NB4 (cell line): ENCODE measurements around the gene KRT6C.
"Not testable (repeated sequence)": the region's sequence is repeated elsewhere in the genome, so short reads cannot be mapped to it uniquely, and the experiment has no call there.

Experiments
- DNase-seq: peaks from one replicate; pipeline ENCODE4 v3.0.0; 2010; ENCODE audit warnings: low read depth
- H3K4me3 ChIP-seq: one replicate; pipeline ENCODE4 v1.5.1; 2011; ENCODE audit warnings: mild to moderate bottlenecking, low read depth, low read length, moderate library complexity
- MYC ChIP-seq: IDR thresholded peaks from 2 replicates; pipeline ENCODE4 v1.6.1; 2011; ENCODE audit warnings: low read depth, low read length
- POLR2A ChIP-seq: IDR thresholded peaks from 2 replicates; pipeline ENCODE4 v1.6.1; 2011; ENCODE audit warnings: mild to moderate bottlenecking; ENCODE audit not compliant: insufficient read length; ENCODE audit errors: extremely low read depth
- TF ChIP-seq, protein P1 (sequence below): IDR thresholded peaks from one replicate; pipeline ENCODE4 v1.5.1; 2012; ENCODE audit warnings: low read depth, low read length
- TF ChIP-seq, protein P2 (sequence below): IDR thresholded peaks from 2 replicates; pipeline ENCODE4 v1.6.1; 2011; ENCODE audit warnings: low read depth, low read length

KRT6C gene

DNA sequence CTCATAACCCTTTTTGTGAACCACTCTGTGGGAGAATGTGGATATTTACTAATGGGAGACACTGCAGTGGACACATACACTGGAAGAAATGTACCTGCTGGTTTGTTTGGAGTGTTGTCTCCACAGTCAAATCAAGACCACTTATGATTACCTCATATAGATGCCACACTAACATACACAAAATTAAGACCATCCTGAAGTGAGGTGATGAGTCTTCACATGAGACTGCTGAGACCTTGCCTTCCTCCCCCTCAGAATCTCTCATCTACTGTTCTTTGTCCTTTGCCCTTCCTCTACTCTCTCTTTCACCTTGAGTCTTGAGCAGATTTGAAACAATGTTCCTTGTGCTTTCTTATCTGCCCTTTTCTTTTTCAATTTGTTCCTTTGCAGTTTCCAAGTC lies 15.1 kb upstream of the KRT6C start:
- TF ChIP-seq, protein P1, sequence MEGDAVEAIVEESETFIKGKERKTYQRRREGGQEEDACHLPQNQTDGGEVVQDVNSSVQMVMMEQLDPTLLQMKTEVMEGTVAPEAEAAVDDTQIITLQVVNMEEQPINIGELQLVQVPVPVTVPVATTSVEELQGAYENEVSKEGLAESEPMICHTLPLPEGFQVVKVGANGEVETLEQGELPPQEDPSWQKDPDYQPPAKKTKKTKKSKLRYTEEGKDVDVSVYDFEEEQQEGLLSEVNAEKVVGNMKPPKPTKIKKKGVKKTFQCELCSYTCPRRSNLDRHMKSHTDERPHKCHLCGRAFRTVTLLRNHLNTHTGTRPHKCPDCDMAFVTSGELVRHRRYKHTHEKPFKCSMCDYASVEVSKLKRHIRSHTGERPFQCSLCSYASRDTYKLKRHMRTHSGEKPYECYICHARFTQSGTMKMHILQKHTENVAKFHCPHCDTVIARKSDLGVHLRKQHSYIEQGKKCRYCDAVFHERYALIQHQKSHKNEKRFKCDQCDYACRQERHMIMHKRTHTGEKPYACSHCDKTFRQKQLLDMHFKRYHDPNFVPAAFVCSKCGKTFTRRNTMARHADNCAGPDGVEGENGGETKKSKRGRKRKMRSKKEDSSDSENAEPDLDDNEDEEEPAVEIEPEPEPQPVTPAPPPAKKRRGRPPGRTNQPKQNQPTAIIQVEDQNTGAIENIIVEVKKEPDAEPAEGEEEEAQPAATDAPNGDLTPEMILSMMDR = no peak
- TF ChIP-seq, protein P2, sequence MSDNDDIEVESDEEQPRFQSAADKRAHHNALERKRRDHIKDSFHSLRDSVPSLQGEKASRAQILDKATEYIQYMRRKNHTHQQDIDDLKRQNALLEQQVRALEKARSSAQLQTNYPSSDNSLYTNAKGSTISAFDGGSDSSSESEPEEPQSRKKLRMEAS = no peak
- TF ChIP-seq POLR2A (no peak), MYC (no peak)
- H3K4me3 ChIP-seq = no peak overlapping the region
- no peak for DNase-seq

DNA sequence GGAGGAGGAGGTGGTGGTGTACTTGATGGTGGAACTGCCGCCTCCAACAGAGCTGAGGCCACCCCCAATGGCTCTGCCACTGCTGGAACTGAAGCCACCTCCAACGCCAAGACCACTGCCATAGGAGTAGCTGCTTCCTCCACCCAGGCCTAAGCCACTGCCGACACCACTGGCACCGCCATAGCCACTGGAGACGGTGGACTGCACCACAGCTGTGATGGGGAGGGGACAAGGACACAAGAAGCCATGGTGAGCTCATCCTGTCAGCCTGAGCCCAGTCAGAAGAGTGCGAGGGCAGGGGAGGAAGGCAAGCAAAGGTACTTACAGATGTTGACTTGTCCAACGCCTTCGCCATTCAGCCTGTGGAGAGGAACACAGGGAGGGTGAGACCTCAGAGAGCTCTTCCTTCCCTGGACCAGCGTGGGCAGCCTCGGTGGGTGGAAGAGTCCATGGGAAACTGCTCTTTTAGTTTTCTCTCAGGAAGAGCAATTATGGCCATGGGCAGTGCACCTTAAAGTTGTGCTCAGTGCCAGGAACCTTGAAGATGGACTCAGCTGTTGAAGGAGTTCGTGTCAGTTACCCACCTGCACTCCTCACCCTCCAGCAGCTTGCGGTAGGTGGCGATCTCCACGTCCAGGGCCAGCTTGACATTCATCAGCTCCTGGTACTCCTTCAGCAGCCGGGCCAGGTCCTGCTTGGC lies 14.3 kb upstream of the KRT6C start:
- DNase-seq, H3K4me3 ChIP-seq: not testable (repeated sequence)

DNA sequence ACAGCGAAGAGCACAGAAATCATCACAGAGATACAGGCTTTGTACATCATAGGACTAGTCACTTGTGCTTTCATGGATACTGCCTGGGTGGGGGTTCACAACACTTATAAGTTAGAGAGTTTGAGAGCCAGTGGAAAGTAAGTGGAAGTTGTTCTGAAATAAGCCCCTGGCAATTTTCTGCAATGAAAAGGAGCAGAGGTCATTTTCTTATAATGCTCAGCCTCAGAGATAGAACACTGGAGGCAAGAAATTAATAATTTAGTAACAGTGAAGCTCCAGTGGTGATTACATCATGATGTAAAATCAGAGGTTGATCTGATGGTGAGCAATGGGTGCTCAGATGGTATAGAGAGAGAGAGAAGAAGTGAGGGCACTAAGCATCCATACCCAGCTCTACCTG lies 13.6 kb upstream of the KRT6C start:
- TF ChIP-seq POLR2A (no peak), MYC (no peak)
- TF ChIP-seq, protein P1 = no peak
- TF ChIP-seq, protein P2 = no peak
- DNase-seq = no peak
- no peak overlapping the region for H3K4me3 ChIP-seq

DNA sequence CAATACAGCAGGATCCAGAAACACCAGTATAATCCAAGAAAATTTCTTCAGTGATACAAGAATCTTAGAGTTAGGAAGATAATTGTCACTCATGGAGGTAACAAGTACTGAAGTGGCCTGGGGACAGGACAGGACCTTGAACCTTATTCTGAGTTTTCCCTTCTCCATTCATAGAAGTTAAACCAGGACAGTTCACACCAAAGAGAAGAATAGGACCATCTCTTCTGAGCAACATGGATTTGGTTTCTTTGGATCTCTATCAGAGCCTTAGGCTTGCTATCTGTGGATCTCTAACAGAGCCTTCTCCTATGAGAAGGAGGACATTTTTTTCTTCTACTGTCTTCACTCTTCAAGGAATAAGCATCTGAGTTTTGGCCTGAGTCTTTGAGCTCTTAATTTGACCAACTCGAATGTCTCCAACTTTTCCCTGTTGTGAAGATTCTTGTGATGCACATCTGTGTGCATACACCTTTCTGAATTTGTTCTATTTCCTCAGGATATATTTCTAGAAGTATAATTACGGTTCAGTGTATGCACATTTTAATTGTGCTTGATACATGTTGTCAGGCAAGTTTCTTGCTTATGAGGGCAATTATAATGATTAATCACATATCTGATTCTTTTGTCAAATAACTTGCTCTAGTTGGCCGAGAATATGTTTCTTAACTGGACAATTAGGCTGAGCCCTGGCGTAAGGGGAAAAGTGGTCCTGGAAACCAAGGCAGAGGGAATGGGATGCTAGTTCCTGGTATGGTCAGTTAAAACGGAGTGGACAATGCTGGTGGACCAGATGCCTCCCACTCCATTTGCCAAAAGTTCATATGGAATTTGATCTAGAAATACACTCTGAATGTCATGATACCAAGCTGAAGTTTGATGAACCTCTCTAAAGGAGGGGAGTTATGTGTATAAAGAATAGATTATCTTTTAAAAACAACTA lies 12.8 kb upstream of the KRT6C start:
- TF ChIP-seq MYC = no peak
- TF ChIP-seq, protein P1 = no peak
- TF ChIP-seq, protein P2 = no peak
- TF ChIP-seq POLR2A = no peak

DNA sequence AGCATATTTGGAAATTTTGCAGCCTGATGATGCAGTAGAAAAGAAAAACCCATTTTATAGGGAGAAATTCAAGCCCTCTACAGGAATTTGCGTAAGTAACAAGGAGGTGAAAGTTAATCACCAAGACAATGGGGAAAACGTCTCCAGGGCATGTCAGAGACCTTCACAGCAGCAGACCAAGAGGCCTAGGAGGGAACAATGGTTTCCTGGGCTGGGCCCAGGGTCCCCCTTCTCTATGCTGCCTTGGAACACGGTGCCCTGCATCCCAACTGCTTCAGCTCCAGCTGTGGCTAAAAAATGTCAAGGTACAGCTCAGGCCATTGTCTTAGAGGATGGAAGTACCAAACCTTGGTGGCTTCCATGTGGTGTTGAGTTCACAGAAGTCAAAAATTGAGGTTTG lies 6.5 kb upstream of the KRT6C start:
- no peak overlapping the region for H3K4me3 ChIP-seq
- TF ChIP-seq, protein P1 = no peak
- TF ChIP-seq POLR2A (no peak), MYC (no peak)
- TF ChIP-seq, protein P2 = no peak
- DNase-seq = no peak

More for the DNA sequence above, 12.8 kb upstream of the KRT6C start:
- H3K4me3 ChIP-seq = no peak overlapping the region
- no peak for DNase-seq

DNA sequence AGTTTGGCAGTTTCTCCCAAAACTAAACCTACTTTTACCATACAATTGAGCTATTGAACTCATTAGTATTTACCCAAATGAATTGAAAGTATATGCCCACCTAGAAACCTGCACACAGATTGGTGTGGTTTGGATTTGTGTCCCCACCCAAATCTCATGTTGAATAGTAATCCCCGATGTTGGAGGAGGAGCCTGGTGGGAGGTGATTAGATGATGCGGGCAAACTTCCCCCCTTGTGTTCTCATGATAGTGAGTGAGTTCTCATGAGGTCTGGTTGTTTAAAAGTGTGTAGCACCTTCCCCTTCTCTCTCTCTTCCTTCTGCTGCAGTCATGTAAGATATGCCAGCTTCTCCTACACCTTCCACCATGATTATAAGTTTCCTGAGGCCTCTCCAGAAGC lies 4.0 kb upstream of the KRT6C start:
- TF ChIP-seq, protein P2 = no peak
- TF ChIP-seq, protein P1 = no peak
- TF ChIP-seq POLR2A (no peak), MYC (no peak)
- no peak overlapping the region for H3K4me3 ChIP-seq
- DNase-seq = no peak
